Prostate gland (tissue), 2 donors: ENCODE measurements around the gene PDIA5.

Source experiments
- POLR2A ChIP-seq: fragments of 450-650 bp; IDR thresholded peaks from one replicate; pipeline ENCODE4 v1.6.1; 2016; ENCODE audit warnings: antibody characterized with exemption, mild to moderate bottlenecking
- TF ChIP-seq, protein P1 (sequence below), 4 experiments: fragments of 200-600 bp in 2 of 4; fragments of 450-650 bp in 2 of 4; sonication (generic) in 2 of 4; IDR thresholded peaks; 1 replicate in 3 of 4; 2 replicates in 1 of 4; pipeline ENCODE4 v1.5.1; 2016 to 2019; ENCODE audit warnings: antibody characterized with exemption in 4 of 4, mild to moderate bottlenecking in 2 of 4, moderate library complexity in 2 of 4

DNA sequence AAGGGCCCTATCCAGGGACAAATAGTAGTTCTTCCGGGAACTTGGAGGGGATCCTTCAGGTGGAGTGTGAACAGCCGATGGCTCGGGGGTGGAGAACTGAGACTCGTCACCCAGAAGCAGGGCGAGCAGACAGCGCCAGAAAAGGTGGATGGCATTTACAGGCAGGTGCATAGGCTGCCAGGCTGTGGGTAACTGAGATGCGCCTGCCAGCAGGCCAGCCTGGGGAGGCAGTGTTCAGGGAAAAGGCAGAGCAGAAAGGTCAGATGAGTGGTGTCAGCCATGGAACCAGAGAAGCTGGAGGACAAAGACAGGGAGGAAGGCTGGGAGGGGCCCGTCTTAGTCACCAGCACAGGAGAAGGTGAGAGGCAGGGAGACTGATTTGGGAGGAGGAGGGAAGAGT, 81.9 kb downstream of the PDIA5 start:
- TF ChIP-seq, protein P1, sequence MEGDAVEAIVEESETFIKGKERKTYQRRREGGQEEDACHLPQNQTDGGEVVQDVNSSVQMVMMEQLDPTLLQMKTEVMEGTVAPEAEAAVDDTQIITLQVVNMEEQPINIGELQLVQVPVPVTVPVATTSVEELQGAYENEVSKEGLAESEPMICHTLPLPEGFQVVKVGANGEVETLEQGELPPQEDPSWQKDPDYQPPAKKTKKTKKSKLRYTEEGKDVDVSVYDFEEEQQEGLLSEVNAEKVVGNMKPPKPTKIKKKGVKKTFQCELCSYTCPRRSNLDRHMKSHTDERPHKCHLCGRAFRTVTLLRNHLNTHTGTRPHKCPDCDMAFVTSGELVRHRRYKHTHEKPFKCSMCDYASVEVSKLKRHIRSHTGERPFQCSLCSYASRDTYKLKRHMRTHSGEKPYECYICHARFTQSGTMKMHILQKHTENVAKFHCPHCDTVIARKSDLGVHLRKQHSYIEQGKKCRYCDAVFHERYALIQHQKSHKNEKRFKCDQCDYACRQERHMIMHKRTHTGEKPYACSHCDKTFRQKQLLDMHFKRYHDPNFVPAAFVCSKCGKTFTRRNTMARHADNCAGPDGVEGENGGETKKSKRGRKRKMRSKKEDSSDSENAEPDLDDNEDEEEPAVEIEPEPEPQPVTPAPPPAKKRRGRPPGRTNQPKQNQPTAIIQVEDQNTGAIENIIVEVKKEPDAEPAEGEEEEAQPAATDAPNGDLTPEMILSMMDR (IDR thresholded peaks at IDR 0.05) = no peak
- no peak for TF ChIP-seq POLR2A
